ENCODE measurements around the gene SLC35F3. TPM values are rescaled to one million over a fixed set of nuclear protein-coding genes. Genes with fewer than 3 reads are reported as not detected.

The SLC35F3 gene
- total RNA-seq, 1 donor from 2014 or later = 0.36 TPM

- H3K36me3 Mint-ChIP-seq (ENCODE audit: low read depth, unreplicated experiment) = no peaks in the 10 kb centered on the region
- no peak overlapping the region for H3K4me3 Mint-ChIP-seq (ENCODE audit: unreplicated experiment)
- no peaks in the 10 kb centered on the region for H3K4me1 Mint-ChIP-seq (ENCODE audit: unreplicated experiment)
- no peak for DNase-seq (ENCODE audit: low spot score)
- H3K27me3 Mint-ChIP-seq (ENCODE audit: unreplicated experiment) = no peaks in the 10 kb centered on the region
- H3K9me3 Mint-ChIP-seq (ENCODE audit: unreplicated experiment) = no peaks in the 10 kb centered on the region
- H3K27ac Mint-ChIP-seq (ENCODE audit: unreplicated experiment) = no peak overlapping the region
- TF ChIP-seq CTCF (IDR thresholded peaks at IDR 0.05; ENCODE audit: unreplicated experiment) = no peak
Observed at GRCh38 chr1:234069760-234070159, 165.3 kb downstream of the SLC35F3 start.

GRCh38 chr1:234072793-234073192, 168.3 kb downstream of the SLC35F3 start:
- Mint-ChIP-seq H3K27me3 (ENCODE audit: unreplicated experiment) (no peaks in the 10 kb centered on the region), H3K27ac (ENCODE audit: unreplicated experiment) (no peak overlapping the region), H3K4me3 (ENCODE audit: unreplicated experiment) (no peak overlapping the region), H3K36me3 (ENCODE audit: low read depth, unreplicated experiment) (no peaks in the 10 kb centered on the region), H3K4me1 (ENCODE audit: unreplicated experiment) (no peaks in the 10 kb centered on the region), H3K9me3 (ENCODE audit: unreplicated experiment) (no peaks in the 10 kb centered on the region)
- no peak for TF ChIP-seq CTCF (IDR thresholded peaks at IDR 0.05; ENCODE audit: unreplicated experiment)
- DNase-seq (ENCODE audit: low spot score) = no peak

DNA sequence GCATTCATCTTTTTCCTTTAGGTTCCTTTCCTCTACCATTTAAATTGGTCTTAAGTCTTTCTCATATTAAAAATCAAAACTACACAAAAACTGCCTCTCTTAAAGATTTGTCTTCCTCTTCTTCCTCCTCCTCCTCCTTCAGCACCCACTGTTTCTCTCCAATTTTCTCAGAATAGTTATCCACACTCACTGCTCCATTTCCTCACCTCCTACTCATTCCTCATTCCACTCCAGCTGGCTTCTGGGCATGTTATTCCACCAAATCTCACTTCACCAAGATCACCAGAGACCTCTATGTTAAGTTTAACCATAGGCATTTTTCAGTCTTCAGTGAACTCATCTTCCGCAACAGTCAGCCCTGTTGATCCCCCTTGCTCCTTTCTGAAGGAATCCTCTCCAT, 173.7 kb downstream of the SLC35F3 start:
- no peaks in the 10 kb centered on the region for H3K36me3 Mint-ChIP-seq (ENCODE audit: low read depth, unreplicated experiment)
- no peak overlapping the region for H3K4me3 Mint-ChIP-seq (ENCODE audit: unreplicated experiment)
- no peak for DNase-seq (ENCODE audit: low spot score)
- no peaks in the 10 kb centered on the region for H3K4me1 Mint-ChIP-seq (ENCODE audit: unreplicated experiment)
- TF ChIP-seq CTCF (IDR thresholded peaks at IDR 0.05; ENCODE audit: unreplicated experiment) = no peak
- H3K9me3 Mint-ChIP-seq (ENCODE audit: unreplicated experiment) = no peaks in the 10 kb centered on the region
- H3K27me3 Mint-ChIP-seq (ENCODE audit: unreplicated experiment) = no peaks in the 10 kb centered on the region
- H3K27ac Mint-ChIP-seq (ENCODE audit: unreplicated experiment) = no peak overlapping the region

DNA sequence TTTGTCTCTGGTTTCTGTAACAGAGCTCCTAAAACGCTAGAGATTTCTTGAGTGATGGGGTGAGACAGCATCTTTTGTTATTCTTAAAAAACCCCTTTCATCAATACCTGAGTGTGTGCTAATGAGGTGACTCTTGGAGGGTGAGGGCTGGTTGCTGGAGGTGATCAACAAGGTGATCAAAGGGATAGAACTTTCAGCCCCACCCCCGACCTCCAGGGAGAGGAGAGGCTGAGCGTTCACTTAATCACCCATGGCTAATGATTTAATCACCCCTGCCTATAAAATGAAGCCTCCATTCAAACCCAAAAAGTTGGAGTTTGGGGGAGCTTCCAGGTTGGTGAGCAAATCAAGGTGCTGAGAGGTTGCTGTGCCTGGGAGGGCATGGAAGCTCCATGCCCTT, 175.4 kb downstream of the SLC35F3 start:
- no peak for TF ChIP-seq CTCF (IDR thresholded peaks at IDR 0.05; ENCODE audit: unreplicated experiment)
- H3K27ac Mint-ChIP-seq (ENCODE audit: unreplicated experiment) = no peak overlapping the region
- DNase-seq (ENCODE audit: low spot score) = no peak
- no peaks in the 10 kb centered on the region for H3K36me3 Mint-ChIP-seq (ENCODE audit: low read depth, unreplicated experiment)
- no peaks in the 10 kb centered on the region for H3K4me1 Mint-ChIP-seq (ENCODE audit: unreplicated experiment)
- no peaks in the 10 kb centered on the region for H3K27me3 Mint-ChIP-seq (ENCODE audit: unreplicated experiment)
- no peaks in the 10 kb centered on the region for H3K9me3 Mint-ChIP-seq (ENCODE audit: unreplicated experiment)
- no peak overlapping the region for H3K4me3 Mint-ChIP-seq (ENCODE audit: unreplicated experiment)

DNA sequence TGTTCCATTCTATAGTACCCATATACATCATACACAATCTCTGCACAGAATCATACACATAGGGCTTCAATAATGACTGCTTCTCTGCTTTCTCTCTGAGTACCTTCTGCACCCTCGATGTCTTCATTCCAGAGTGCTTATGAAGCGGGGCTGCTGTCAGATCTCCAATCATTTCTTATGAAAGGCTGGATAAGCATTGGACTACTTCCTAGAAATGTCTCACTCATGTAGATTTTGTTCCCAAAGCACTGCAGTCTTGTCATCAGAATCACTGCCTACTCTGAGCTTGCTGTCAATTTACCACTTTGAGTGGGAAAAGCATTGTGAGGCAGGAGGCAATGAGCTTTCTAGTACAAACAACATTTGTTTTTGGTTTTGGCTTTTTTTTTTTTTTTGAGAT, 179.0 kb downstream of the SLC35F3 start:
- Mint-ChIP-seq H3K4me1 (ENCODE audit: unreplicated experiment) (no peaks in the 10 kb centered on the region), H3K9me3 (ENCODE audit: unreplicated experiment) (no peaks in the 10 kb centered on the region), H3K27ac (ENCODE audit: unreplicated experiment) (no peak overlapping the region), H3K27me3 (ENCODE audit: unreplicated experiment) (peaks cover 5% of the 10 kb centered on the region), H3K36me3 (ENCODE audit: low read depth, unreplicated experiment) (no peaks in the 10 kb centered on the region), H3K4me3 (ENCODE audit: unreplicated experiment) (no peak overlapping the region)
- no peak for TF ChIP-seq CTCF (IDR thresholded peaks at IDR 0.05; ENCODE audit: unreplicated experiment)
- no peak for DNase-seq (ENCODE audit: low spot score)
